NB4 (cell line): ENCODE measurements around the gene NAV3.

Experiments used
- CTCF ChIP-seq: IDR thresholded peaks from one replicate; pipeline ENCODE4 v1.5.1; 2012; ENCODE audit warnings: low read depth, low read length
- POLR2A ChIP-seq: IDR thresholded peaks from 2 replicates; pipeline ENCODE4 v1.6.1; 2011; ENCODE audit warnings: mild to moderate bottlenecking; ENCODE audit not compliant: insufficient read length; ENCODE audit errors: extremely low read depth

DNA sequence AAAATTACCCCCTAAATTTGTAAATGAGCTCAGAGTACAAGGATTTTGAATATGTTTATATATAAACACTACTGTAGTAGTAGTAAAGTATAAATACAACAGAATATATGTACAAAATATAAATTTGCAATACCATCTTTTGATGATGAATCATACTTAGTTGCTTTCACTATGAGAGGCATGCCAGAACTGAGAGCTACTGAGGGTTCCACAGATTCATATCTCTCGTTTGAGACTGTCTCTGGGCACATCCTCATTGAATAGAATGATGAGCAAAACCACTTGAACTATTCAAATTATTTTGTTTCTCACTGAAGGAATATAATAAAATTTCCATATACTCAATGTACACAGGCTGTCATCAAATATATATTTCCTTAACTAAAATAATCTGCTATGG lies 417.6 kb downstream of the NAV3 start:
- TF ChIP-seq CTCF (no peak), POLR2A (no peak)
